ENCODE data around the gene PPP1R13B. TPM values are rescaled to one million over a fixed set of nuclear protein-coding genes. Genes with fewer than 3 reads are reported as not detected.

The PPP1R13B gene
- total and polyA plus RNA-seq, 7 donors, result 4.7 to 17.9 (median 13.3) TPM

DNA sequence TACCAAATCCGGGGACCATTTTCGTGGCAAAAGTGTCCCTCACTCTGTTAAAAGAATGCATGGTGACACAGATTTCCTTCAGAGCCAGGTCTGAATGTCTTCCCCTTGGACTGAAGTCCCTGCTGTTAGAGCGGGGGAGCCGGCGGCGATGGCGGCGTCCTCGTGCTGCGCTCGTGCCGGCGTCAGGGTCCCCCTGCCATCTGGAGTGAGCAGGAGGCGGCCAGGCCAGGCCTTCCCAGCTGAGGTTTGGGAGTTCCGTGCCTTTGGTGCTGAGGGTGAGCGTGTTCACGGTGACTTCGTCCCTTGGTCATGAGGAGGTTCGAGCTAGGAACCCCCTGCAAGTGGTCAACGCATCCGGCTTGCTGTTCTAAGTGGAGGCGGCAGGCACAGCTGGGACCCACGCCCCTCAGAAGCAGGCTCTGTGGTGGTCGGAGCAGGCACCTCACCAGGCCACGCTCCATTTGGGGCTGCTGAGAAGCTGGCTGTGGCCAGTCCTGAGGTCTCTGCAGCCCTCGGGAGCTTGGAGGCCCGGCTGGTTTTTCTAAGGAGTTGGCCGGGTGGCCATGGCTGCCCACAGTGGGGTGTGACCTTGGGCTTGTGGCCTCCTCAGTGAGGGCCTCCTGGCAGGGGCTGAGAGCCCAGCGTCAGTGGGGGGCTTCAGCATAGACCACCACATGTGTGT, 122.2 kb downstream of the PPP1R13B start:
- Histone ChIP-seq H3K9me3 (no peaks in the 10 kb centered on the region), H3K4me1 (peaks cover 56% of the 10 kb centered on the region), H3K36me3 (ENCODE audit: insufficient read depth in 1 of 2, low read depth in 1 of 2) (peaks cover 0 to 34% of the 10 kb centered on the region in 2 donors), H3K27ac (no peak overlapping the region), H3K4me3 (no peak overlapping the region), H3K27me3 (ENCODE audit: insufficient read depth in 3 of 3, low read length in 2 of 3) (no peaks in the 10 kb centered on the region)
- TF ChIP-seq, protein P1, sequence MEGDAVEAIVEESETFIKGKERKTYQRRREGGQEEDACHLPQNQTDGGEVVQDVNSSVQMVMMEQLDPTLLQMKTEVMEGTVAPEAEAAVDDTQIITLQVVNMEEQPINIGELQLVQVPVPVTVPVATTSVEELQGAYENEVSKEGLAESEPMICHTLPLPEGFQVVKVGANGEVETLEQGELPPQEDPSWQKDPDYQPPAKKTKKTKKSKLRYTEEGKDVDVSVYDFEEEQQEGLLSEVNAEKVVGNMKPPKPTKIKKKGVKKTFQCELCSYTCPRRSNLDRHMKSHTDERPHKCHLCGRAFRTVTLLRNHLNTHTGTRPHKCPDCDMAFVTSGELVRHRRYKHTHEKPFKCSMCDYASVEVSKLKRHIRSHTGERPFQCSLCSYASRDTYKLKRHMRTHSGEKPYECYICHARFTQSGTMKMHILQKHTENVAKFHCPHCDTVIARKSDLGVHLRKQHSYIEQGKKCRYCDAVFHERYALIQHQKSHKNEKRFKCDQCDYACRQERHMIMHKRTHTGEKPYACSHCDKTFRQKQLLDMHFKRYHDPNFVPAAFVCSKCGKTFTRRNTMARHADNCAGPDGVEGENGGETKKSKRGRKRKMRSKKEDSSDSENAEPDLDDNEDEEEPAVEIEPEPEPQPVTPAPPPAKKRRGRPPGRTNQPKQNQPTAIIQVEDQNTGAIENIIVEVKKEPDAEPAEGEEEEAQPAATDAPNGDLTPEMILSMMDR (IDR thresholded peaks at IDR 0.05), result no peak
- intact Hi-C loops (cut with DNase I), result no loop called here
- WGBS, 3 donors, result 88 to 92% (median 91%) methylated on average over 29 of the region's 29 CpGs
- ATAC-seq (no peak), DNase-seq (no peak)

DNA sequence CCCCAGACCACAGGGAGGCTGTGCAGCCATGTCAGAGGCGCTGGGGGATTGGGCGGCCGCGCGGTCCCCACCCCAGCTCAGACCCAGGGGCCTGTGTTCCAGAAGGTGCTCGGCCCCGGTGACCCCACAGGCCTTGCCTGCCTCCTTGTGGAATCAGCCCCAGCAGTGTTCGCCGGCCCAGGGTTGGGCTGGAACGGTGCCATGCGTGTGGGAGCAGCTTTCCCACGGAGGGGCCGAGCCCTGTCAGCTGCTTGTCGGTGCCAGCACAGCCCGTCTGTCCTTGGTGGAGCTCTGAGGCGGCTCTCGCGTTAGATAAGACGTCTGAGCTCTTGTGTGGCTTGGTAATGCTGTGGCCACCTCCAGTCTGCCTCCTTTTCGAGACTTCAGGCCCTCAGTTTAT, 123.3 kb downstream of the PPP1R13B start:
- H3K27ac ChIP-seq, result peak overlapping the region; percentile 55
- H3K36me3 ChIP-seq (ENCODE audit: insufficient read depth in 1 of 2, low read depth in 1 of 2), result peaks cover 0 to 24% of the 10 kb centered on the region in 2 donors
- DNase-seq (peak; percentile 76 to 77), ATAC-seq (peak in 3 of 4 donors; percentile 5 to 30 (median 14))
- peaks cover 62% of the 10 kb centered on the region for H3K4me1 ChIP-seq
- intact Hi-C loops (cut with DNase I), result no loop called here
- no peaks in the 10 kb centered on the region for H3K27me3 ChIP-seq (ENCODE audit: insufficient read depth in 3 of 3, low read length in 2 of 3)
- WGBS, 3 donors, result 50 to 55% (median 54%) methylated on average over 15 to 20 of the region's 20 CpGs
- TF ChIP-seq, protein P1 (IDR thresholded peaks at IDR 0.05), result no peak
- no peaks in the 10 kb centered on the region for H3K9me3 ChIP-seq
- no peak overlapping the region for H3K4me3 ChIP-seq

DNA sequence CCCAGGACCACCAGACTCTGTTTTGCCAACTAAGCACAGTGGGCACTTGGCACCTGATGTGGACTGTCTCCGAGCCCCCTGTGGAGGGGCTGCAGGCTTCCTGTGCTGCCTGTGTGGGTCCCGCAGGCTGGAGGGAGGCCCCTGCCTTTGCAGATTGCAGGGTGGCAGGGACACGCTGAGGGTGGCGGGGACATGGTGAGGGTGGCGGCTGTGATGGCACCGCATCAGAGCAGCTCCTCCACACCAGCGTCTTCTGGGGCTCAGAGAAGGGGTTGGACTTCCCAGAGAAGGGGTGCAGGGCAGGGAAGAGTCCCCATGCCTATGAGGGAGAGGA, 123.7 kb downstream of the PPP1R13B start:
- Histone ChIP-seq H3K4me1 (peaks cover 60% of the 10 kb centered on the region), H3K36me3 (ENCODE audit: insufficient read depth in 1 of 2, low read depth in 1 of 2) (peaks cover 0 to 20% of the 10 kb centered on the region in 2 donors), H3K27ac (peak overlapping the region; percentile 55), H3K9me3 (no peaks in the 10 kb centered on the region), H3K27me3 (ENCODE audit: insufficient read depth in 3 of 3, low read length in 2 of 3) (no peaks in the 10 kb centered on the region), H3K4me3 (no peak overlapping the region)
- TF ChIP-seq, protein P1 (IDR thresholded peaks at IDR 0.05), result no peak
- ATAC-seq (no peak), DNase-seq (no peak)
- intact Hi-C loops (cut with DNase I), result no loop called here
- WGBS, 3 donors, result 68 to 86% (median 68%) methylated on average over 7 of the region's 7 CpGs

DNA sequence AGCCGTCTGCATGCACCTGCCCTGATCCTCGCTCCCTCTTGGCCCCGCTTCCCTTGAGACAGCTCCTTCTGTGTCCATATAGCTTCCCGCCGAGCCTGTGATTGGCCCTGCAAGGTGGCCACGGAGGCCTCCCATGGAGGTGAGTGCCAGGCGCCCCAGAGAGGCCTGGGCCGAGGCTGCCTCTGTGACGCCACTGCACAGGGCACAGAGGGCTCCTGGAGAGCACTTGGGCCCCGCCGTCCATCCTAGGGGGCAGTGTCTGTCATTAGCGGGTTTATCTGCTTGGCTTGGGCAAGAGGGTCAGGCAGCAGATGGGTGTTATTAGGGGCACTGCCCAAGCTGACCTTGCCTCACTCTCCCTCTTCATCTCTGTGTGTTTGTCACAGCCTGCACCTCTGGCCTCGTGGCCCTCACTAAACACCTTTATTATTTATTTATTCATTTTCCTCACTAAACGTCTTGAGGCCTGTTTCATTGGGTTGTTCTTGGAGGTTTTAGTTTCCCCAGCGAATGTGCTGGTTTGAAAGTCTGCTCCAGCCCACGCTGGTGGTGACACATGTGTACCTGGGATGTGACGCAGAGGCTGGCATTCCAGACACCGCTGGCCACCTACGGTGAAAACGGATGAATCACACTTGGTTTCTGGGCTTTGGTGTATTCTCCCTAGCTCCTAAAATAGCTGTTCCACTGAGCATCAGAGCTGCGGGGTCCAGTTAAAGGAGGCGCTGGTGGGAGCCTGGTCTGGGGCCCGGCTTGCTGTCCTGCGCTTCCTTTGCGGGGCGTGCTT, 125.8 kb downstream of the PPP1R13B start:
- ATAC-seq (peak in 3 of 4 donors; percentile 57 to 79 (median 75)), DNase-seq (peak in 1 of 2 donors; percentile 61)
- Histone ChIP-seq H3K27ac (peak overlapping the region; percentile 50), H3K9me3 (no peaks in the 10 kb centered on the region), H3K36me3 (ENCODE audit: insufficient read depth in 1 of 2, low read depth in 1 of 2) (peaks cover 0 to 8% of the 10 kb centered on the region in 2 donors), H3K4me3 (no peak overlapping the region), H3K4me1 (peaks cover 73% of the 10 kb centered on the region), H3K27me3 (ENCODE audit: insufficient read depth in 3 of 3, low read length in 2 of 3) (no peaks in the 10 kb centered on the region)
- WGBS, 3 donors, result 83 to 90% (median 83%) methylated on average over 26 of the region's 26 CpGs
- intact Hi-C loops (cut with DNase I), result no loop called here
- TF ChIP-seq, protein P1 (IDR thresholded peaks at IDR 0.05), result no peak
